ENCODE measurements around the gene IRAG1.

DNA sequence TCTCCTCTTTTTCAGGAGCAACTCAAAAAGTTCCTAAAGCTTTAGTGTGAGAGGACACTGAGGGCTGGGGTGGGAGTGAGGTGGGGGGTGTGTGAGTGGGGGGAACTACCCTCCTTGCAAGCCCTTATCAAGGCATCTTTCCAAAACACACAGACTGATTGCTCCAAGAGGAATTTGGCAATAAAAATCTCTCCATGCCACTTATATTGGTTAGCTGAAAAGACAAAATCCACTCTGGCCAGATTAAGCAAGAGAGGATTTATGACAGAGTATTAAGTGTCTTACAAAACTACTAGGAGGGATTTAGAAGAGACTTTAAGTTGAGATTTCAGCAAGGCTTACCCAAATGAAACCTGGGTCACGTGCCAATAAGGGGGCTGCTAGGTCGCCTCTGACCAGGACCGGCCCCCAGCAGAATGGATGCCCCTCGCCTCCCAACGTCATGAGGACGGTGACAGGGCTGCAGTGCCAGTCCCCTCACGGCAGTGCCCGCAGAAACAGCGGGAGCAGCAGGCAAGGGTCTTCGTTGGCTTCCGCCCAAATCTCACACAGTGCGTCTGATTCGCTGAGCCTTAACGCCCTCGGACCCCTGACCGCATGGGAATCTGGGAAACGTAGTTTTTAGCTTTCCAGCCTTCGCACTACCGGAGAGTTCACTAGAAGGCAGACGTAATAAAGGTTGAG lies 35.4 kb upstream of the IRAG1 start:
- TF ChIP-seq, protein P1, sequence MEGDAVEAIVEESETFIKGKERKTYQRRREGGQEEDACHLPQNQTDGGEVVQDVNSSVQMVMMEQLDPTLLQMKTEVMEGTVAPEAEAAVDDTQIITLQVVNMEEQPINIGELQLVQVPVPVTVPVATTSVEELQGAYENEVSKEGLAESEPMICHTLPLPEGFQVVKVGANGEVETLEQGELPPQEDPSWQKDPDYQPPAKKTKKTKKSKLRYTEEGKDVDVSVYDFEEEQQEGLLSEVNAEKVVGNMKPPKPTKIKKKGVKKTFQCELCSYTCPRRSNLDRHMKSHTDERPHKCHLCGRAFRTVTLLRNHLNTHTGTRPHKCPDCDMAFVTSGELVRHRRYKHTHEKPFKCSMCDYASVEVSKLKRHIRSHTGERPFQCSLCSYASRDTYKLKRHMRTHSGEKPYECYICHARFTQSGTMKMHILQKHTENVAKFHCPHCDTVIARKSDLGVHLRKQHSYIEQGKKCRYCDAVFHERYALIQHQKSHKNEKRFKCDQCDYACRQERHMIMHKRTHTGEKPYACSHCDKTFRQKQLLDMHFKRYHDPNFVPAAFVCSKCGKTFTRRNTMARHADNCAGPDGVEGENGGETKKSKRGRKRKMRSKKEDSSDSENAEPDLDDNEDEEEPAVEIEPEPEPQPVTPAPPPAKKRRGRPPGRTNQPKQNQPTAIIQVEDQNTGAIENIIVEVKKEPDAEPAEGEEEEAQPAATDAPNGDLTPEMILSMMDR (IDR thresholded peaks at IDR 0.05; ENCODE audit: insufficient read depth, low read length, poor library complexity, severe bottlenecking): no peak
- TF ChIP-seq EZH2phosphoT487 (conservative IDR thresholded peaks at IDR 0.05; ENCODE audit: low read length): no peak
